GM19351 (cell line): Measurements from ENCODE around the gene GGT5.
"Not testable (repeated sequence)": the region's sequence is repeated elsewhere in the genome, so short reads cannot be mapped to it uniquely, and the experiment has no call there.

Experiments used
- ATAC-seq: cut with Tn5 transposase; IDR thresholded peaks from one replicate; pipeline ENCODE4 v1.9.1; 2021; ENCODE audit warnings: mild to moderate bottlenecking, moderate library complexity; ENCODE audit not compliant: unreplicated experiment

The GGT5 gene

GRCh38 chr22:24206460-24207263 lies 38.2 kb downstream of the GGT5 start:
- ATAC-seq: not testable (repeated sequence)

- ATAC-seq: no peak
These were observed 39.3 kb downstream of the GGT5 start for GRCh38 chr22:24205438-24206195.

- ATAC-seq: not testable (repeated sequence)
These were observed 41.0 kb downstream of the GGT5 start for GRCh38 chr22:24203856-24204255.

GRCh38 chr22:24201681-24202614 lies 42.9 kb downstream of the GGT5 start:
- ATAC-seq: no peak

- ATAC-seq: no peak
These were observed 44.2 kb downstream of the GGT5 start for GRCh38 chr22:24200619-24201212.

- no peak for ATAC-seq
These were observed 46.2 kb downstream of the GGT5 start for GRCh38 chr22:24198682-24199052.

GRCh38 chr22:24191893-24192292 lies 53.0 kb downstream of the GGT5 start:
- no peak for ATAC-seq

GRCh38 chr22:24191381-24191841 lies 53.5 kb downstream of the GGT5 start:
- ATAC-seq: no peak

GRCh38 chr22:24190596-24191208 lies 54.2 kb downstream of the GGT5 start:
- no peak for ATAC-seq

- ATAC-seq: no peak
These were observed 54.7 kb downstream of the GGT5 start for GRCh38 chr22:24190159-24190540.

- ATAC-seq: no peak
These were observed 55.4 kb downstream of the GGT5 start for GRCh38 chr22:24189249-24190158.

- no peak for ATAC-seq
These were observed 56.1 kb downstream of the GGT5 start for GRCh38 chr22:24188705-24189248.

- no peak for ATAC-seq
These were observed 56.9 kb downstream of the GGT5 start for GRCh38 chr22:24187731-24188644.

GRCh38 chr22:24186892-24187670 lies 57.8 kb downstream of the GGT5 start:
- no peak for ATAC-seq

- no peak for ATAC-seq
These were observed 58.5 kb downstream of the GGT5 start for GRCh38 chr22:24186352-24186740.

GRCh38 chr22:24185501-24186351 lies 59.2 kb downstream of the GGT5 start:
- no peak for ATAC-seq
